Cardiac muscle cell (in vitro differentiated cells and primary cell): ENCODE results near the gene EDEM2. TPM values are rescaled to one million over a fixed set of nuclear protein-coding genes. Genes with fewer than 3 reads are reported as not detected.

ENCODE experiments used
- DNase-seq, 2 donors: peaks; one replicate each; pipeline versions ENCODE4 v3.0.0 to v3.0.0-alpha.2; 2010 to 2017; ENCODE audit warnings: low read depth in 1 of 2, low spot score in 1 of 2
- H3K27ac ChIP-seq: fragments of 200-600 bp; sonication (generic); 2 replicates; pipeline ENCODE4 v1.5.1; 2016
- H3K27me3 ChIP-seq: fragments of 200-600 bp; sonication (generic); 2 replicates; pipeline ENCODE4 v1.6.0; 2016; ENCODE audit warnings: control low read depth
- H3K36me3 ChIP-seq: fragments of 200-600 bp; sonication (generic); 2 replicates; pipeline ENCODE4 v1.5.1; 2016; ENCODE audit warnings: control low read depth
- H3K4me1 ChIP-seq: fragments of 200-600 bp; sonication (generic); 2 replicates; pipeline ENCODE4 v1.8.1; 2017; ENCODE audit warnings: low read depth, mild to moderate bottlenecking, mixed run types
- H3K4me3 ChIP-seq: fragments of 200-600 bp; sonication (generic); 2 replicates; pipeline ENCODE4 v1.5.1; 2016; ENCODE audit warnings: mild to moderate bottlenecking
- H3K9me3 ChIP-seq: fragments of 200-600 bp; sonication (generic); 2 replicates; pipeline ENCODE4 v1.5.1; 2017; ENCODE audit warnings: low read depth, mild to moderate bottlenecking, control low read depth
- polyA plus RNA-seq: library from polyadenylated mRNA; unstranded; fragments of >200 nt; fragmentation: Nextera tagmentation; extraction: Ambion mirVana; gene quantifications from 2 replicates; pipeline ENCODE4 v1.2.1, GENCODE V29; 2016
- total RNA-seq: library from RNA; depleted of rRNA; stranded (reverse); fragments of >200 nt; gene quantifications from 2 replicates; pipeline ENCODE4 v1.2.3, GENCODE V29; 2016
- TF ChIP-seq, protein P1 (sequence below): IDR thresholded peaks from 2 replicates; pipeline ENCODE4 v1.5.1; 2012; ENCODE audit warnings: low read depth, mild to moderate bottlenecking, low read length

The EDEM2 gene
- total and polyA plus RNA-seq, 2 experiments from 2014 or later = 40.1 to 57.5 TPM

DNA sequence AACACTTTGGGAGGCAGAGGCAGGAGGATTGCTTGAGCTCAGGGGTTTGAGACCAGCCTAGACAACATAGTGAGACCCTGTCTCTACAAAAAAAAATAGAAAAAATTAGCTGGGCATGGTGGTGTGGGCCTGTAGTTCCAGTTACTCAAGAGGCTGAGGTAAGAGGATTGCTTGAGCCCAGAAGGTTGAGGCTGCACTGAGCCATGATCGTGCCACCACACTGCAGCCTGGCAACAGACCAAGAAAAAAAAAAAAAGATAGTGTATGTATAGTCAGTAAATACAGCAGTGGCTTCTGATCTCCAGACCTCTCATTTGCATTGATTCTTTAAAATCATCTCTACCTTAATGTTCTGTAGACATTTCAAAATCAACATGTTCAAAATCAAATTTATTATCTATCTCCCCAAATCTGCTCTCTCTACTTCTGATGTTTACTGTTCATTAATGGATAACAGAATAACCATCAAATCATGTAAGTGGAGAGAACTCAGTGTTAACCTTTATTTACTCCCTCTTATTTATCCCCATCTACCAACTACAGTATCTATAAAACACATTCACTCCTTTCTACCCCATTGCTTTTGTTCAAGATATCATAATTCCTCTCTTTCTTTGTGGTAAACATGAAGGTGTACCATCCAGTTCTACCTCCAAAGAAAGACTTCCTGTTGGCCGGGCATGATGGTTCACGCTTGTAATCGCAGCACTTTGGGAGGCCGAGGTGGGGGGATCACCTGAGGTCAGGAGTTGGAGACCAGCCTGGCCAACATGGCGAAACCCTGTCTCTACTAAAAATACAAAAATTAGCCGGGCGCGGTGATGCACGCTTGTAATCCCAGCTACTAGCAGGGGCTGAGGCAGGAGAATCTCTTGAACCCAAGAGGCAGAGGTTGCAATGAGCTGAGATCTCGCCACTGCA, 32.4 kb upstream of the EDEM2 start:
- no peaks in the 10 kb centered on the region for H3K9me3 ChIP-seq
- no peaks in the 10 kb centered on the region for H3K36me3 ChIP-seq
- H3K4me3 ChIP-seq = no peak overlapping the region
- H3K27ac ChIP-seq = no peak overlapping the region
- H3K4me1 ChIP-seq = no peaks in the 10 kb centered on the region
- H3K27me3 ChIP-seq = no peaks in the 10 kb centered on the region
- TF ChIP-seq, protein P1, sequence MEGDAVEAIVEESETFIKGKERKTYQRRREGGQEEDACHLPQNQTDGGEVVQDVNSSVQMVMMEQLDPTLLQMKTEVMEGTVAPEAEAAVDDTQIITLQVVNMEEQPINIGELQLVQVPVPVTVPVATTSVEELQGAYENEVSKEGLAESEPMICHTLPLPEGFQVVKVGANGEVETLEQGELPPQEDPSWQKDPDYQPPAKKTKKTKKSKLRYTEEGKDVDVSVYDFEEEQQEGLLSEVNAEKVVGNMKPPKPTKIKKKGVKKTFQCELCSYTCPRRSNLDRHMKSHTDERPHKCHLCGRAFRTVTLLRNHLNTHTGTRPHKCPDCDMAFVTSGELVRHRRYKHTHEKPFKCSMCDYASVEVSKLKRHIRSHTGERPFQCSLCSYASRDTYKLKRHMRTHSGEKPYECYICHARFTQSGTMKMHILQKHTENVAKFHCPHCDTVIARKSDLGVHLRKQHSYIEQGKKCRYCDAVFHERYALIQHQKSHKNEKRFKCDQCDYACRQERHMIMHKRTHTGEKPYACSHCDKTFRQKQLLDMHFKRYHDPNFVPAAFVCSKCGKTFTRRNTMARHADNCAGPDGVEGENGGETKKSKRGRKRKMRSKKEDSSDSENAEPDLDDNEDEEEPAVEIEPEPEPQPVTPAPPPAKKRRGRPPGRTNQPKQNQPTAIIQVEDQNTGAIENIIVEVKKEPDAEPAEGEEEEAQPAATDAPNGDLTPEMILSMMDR = no peak
- no peak for DNase-seq

DNA sequence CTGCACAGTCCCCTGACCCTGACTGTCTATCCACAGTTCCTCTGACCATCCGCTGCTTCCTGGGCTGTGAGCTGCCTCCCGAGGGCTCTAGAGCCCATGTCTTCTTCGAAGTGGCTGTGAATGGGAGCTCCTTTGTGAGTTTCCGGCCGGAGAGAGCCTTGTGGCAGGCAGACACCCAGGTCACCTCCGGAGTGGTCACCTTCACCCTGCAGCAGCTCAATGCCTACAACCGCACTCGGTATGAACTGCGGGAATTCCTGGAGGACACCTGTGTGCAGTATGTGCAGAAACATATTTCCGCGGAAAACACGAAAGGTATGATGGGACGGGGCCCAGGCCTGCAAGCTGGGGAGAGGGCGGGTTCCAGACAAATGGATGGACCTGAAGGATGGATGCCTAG, 29.0 kb upstream of the EDEM2 start:
- no peaks in the 10 kb centered on the region for H3K27me3 ChIP-seq
- no peak for DNase-seq
- H3K9me3 ChIP-seq = no peaks in the 10 kb centered on the region
- no peaks in the 10 kb centered on the region for H3K36me3 ChIP-seq
- H3K27ac ChIP-seq = no peak overlapping the region
- peaks cover 5% of the 10 kb centered on the region for H3K4me1 ChIP-seq
- TF ChIP-seq, protein P1 = no peak
- H3K4me3 ChIP-seq = no peak overlapping the region

DNA sequence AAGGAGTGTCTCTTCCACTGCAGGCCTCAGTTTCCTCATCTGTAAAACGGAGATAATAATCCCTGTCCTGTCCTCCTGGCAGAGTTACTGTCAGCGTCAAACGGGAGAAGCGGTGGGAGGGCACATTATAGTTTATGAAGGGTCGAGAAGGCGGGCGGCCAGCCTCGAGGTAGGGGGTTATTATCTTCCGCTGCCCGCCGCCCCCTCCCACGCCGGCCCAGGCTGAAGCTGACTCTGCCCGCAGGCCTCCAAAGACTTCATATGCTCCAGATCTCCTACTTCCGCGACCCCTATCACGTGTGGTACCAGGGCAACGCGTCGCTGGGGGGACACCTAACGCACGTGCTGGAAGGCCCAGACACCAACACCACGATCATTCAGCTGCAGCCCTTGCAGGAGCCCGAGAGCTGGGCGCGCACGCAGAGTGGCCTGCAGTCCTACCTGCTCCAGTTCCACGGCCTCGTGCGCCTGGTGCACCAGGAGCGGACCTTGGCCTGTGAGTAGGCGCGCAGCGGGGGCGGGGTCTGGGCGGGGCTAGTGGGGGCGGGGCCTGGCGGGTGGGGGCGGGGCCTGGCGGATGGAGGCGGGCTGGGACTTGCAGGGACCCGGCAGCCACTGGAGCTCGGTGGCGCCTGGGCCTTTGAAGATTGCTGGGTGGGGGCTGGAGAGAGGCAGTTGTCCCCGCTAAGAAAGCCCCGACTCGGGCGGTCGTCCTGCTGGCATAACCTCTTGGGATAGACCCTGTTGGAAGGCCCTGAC, 27.5 kb upstream of the EDEM2 start:
- no peaks in the 10 kb centered on the region for H3K27me3 ChIP-seq
- no peaks in the 10 kb centered on the region for H3K9me3 ChIP-seq
- no peak overlapping the region for H3K27ac ChIP-seq
- H3K4me1 ChIP-seq = peaks cover 5% of the 10 kb centered on the region
- H3K4me3 ChIP-seq = no peak overlapping the region
- TF ChIP-seq, protein P1 = no peak
- H3K36me3 ChIP-seq = no peaks in the 10 kb centered on the region
- no peak for DNase-seq

DNA sequence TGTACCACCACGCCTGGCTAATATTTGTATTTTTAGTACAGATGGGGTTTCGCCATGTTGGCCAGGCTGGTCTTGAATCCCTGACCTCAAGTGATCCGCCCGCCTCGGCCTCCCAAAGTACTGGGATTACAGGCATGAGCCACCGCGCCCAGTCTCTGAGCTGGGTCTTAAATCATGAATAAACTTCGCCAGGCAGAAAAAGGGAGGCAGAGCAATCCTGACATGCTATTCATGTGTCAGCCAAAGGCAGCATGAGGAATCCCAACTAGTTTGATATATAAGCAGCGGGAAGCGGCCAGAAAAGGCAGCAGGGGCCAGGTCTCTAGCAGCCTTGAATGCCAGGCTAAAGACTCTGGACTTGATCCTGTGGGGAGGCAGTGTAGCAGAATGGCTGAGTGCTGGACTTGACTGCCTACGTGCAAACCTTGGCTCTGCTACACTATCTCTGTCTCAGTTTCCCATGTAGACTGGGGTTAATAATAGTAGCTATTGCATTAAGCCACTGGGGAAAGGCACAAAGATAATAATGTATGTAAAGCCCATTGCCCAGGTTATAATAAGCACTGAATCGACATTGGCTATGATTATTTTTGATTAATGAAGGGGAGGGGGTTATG, 26.5 kb upstream of the EDEM2 start:
- no peak for DNase-seq
- H3K4me3 ChIP-seq = no peak overlapping the region

DNA sequence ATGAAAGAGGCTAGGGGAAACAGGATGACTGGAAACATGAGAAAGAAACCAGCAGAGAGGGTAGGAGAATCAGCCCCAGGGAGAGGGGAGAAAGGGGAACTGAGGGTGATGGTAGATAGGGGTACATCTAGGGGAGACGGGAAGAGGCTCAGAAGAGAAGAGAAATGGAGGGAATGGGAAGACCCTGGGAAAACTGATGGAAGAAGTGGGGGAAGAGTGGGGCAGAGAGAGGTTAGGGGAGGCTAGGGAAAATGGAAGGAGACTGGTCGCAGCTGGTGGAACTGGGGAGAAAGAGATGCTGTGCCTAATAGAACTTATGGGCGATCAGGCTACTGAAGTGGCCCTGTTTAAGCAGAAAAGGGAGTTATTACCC, 25.3 kb upstream of the EDEM2 start:
- no peaks in the 10 kb centered on the region for H3K36me3 ChIP-seq
- no peak overlapping the region for H3K27ac ChIP-seq
- TF ChIP-seq, protein P1 = no peak
- no peaks in the 10 kb centered on the region for H3K9me3 ChIP-seq
- DNase-seq = no peak
- H3K4me1 ChIP-seq = peaks cover 5% of the 10 kb centered on the region
- no peaks in the 10 kb centered on the region for H3K27me3 ChIP-seq
- no peak overlapping the region for H3K4me3 ChIP-seq

More for the DNA sequence above, 26.5 kb upstream of the EDEM2 start:
- peaks cover 5% of the 10 kb centered on the region for H3K4me1 ChIP-seq
- no peaks in the 10 kb centered on the region for H3K27me3 ChIP-seq
- TF ChIP-seq, protein P1 = no peak
- no peak overlapping the region for H3K27ac ChIP-seq
- H3K36me3 ChIP-seq = no peaks in the 10 kb centered on the region
- H3K9me3 ChIP-seq = no peaks in the 10 kb centered on the region
